Nephron (organoid): ENCODE data around the gene PTPRT.

Experiments used
- H3K27ac Mint-ChIP-seq, 3 experiments: 2 replicates each; pipeline ENCODE4 v1.8.0; 2020; ENCODE audit warnings: mixed read lengths in 3 of 3, mild to moderate bottlenecking in 2 of 3, moderate library complexity in 1 of 3
- H3K27me3 Mint-ChIP-seq: 2 replicates; pipeline ENCODE4 v1.8.0; 2021; ENCODE audit warnings: low read depth, mild to moderate bottlenecking, moderate library complexity, mixed read lengths
- H3K36me3 Mint-ChIP-seq: 2 replicates; pipeline ENCODE4 v1.8.0; 2020; ENCODE audit warnings: low read depth, mixed read lengths
- H3K4me1 Mint-ChIP-seq: 2 replicates; pipeline ENCODE4 v1.8.0; 2020; ENCODE audit warnings: mixed read lengths
- H3K4me3 Mint-ChIP-seq, 3 experiments: 2 replicates each; pipeline ENCODE4 v1.8.0; 2020; ENCODE audit warnings: mild to moderate bottlenecking in 3 of 3, mixed read lengths in 3 of 3, moderate library complexity in 2 of 3
- H3K9me3 Mint-ChIP-seq: 2 replicates; pipeline ENCODE4 v1.8.0; 2020; ENCODE audit warnings: mixed read lengths
- TF ChIP-seq, protein P1 (sequence below), 3 experiments: fragments of 200-600 bp; sonication (generic); IDR thresholded peaks; one replicate each; pipeline ENCODE4 v1.5.0; 2021; ENCODE audit warnings: antibody characterized with exemption in 3 of 3; ENCODE audit not compliant: unreplicated experiment in 3 of 3

The PTPRT gene

DNA sequence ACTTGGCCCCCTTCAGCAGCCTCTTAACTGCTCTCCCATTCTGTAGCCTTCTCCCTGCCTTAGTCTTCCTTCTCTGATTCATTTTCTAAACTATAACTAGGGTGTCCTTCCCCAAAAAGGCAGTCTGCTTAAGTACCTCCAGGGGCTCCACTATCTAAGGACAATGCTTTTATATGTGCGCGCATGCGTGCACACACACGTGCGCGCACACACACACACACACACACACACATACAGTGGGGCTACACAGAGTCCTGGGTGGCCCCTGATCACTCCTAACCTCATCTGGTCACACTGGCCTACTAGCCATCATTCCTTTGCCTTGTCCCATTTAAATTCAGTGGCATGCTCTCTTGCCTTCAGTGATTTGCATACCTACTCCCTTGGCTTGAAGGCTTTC, 917.2 kb downstream of the PTPRT start:
- Mint-ChIP-seq H3K36me3 (no peaks in the 10 kb centered on the region), H3K9me3 (no peaks in the 10 kb centered on the region), H3K27me3 (peaks cover 14% of the 10 kb centered on the region)

DNA sequence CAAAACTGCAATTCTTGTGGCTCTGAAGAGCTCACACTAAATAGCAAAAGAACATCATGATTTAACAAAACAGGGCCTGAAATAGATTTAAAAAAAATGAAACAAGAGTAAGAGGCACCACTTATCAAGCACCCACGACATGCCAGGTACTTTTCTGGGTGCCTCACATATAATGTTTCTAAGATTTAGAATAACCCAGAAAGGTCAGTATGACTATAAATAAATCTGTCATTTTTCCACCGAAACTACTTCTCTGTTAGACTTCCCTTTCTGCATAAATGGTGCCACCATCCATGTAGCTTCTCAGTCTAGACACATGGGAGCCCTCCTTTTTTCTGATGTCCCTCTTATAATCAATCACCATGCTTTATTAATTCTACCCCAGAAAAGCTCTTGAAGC, 919.2 kb downstream of the PTPRT start:
- TF ChIP-seq, protein P1, sequence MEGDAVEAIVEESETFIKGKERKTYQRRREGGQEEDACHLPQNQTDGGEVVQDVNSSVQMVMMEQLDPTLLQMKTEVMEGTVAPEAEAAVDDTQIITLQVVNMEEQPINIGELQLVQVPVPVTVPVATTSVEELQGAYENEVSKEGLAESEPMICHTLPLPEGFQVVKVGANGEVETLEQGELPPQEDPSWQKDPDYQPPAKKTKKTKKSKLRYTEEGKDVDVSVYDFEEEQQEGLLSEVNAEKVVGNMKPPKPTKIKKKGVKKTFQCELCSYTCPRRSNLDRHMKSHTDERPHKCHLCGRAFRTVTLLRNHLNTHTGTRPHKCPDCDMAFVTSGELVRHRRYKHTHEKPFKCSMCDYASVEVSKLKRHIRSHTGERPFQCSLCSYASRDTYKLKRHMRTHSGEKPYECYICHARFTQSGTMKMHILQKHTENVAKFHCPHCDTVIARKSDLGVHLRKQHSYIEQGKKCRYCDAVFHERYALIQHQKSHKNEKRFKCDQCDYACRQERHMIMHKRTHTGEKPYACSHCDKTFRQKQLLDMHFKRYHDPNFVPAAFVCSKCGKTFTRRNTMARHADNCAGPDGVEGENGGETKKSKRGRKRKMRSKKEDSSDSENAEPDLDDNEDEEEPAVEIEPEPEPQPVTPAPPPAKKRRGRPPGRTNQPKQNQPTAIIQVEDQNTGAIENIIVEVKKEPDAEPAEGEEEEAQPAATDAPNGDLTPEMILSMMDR (IDR thresholded peaks at IDR 0.05; ENCODE audit: unreplicated experiment in 3 of 3) = no peak
- H3K9me3 Mint-ChIP-seq = no peaks in the 10 kb centered on the region
- H3K27ac Mint-ChIP-seq = no peak overlapping the region
- no peak overlapping the region for H3K4me3 Mint-ChIP-seq
- no peaks in the 10 kb centered on the region for H3K36me3 Mint-ChIP-seq
- H3K4me1 Mint-ChIP-seq = no peaks in the 10 kb centered on the region
- H3K27me3 Mint-ChIP-seq = peaks cover 9% of the 10 kb centered on the region

More for the DNA sequence above, 917.2 kb downstream of the PTPRT start:
- TF ChIP-seq, protein P1 (IDR thresholded peaks at IDR 0.05; ENCODE audit: unreplicated experiment in 3 of 3) = no peak
- Mint-ChIP-seq H3K4me1 (no peaks in the 10 kb centered on the region), H3K4me3 (no peak overlapping the region), H3K27ac (no peak overlapping the region)

DNA sequence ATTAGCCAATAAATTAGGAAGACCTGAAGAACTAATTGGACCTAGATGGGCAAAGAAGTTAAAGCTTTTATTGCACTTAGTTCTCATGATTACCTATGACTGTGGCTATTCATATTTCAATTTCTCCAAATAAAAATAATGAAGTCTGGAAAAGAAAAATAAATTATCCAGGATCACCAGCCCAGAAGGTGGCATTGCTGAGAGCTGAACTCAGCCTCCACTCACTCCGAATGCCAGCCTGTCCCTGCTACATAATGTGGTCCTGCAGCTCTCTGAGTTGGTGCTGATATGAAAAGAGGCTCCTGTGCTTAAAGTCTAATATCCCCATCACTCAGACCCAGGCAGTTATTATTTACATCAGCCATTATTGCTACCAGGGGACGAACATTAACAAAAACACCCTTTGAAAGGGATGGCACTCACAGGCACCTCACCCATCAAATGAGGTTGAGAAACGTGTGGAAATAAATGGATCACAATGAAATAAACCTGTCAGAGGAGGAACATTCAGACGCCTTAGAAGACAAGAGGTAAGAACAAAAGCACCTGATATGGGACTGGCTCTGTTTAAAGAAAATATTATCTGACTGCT, 921.8 kb downstream of the PTPRT start:
- Mint-ChIP-seq H3K36me3 (no peaks in the 10 kb centered on the region), H3K27ac (no peak overlapping the region), H3K27me3 (peaks cover 14% of the 10 kb centered on the region), H3K4me3 (no peak overlapping the region), H3K4me1 (no peaks in the 10 kb centered on the region), H3K9me3 (no peaks in the 10 kb centered on the region)
- TF ChIP-seq, protein P1 (IDR thresholded peaks at IDR 0.05; ENCODE audit: unreplicated experiment in 3 of 3) = no peak

DNA sequence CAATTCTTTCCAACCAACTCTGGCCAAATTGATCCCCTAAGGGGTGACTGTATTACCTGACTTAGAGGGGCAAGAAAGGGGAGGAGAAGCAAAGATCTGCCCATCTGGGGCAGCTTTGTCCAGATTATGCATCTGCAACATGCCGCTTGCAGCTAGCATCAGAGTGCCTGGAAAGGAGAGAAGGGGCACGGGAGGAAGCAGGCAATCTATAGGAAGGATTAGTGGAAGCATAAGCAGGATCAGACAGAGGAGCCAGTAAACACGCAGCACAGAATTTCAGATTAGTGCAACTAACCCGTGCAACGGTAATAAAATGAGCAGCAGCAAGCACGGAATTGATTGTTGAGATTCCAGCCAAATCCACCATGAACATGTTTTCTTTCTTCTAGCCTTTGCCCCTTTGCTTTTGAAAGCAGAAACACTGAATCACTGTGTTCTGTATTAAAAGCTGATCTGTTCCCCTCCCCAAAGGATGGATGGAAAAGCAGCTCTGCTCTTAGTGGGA, 927.9 kb downstream of the PTPRT start:
- Mint-ChIP-seq H3K9me3 (no peaks in the 10 kb centered on the region), H3K4me1 (peaks cover 4% of the 10 kb centered on the region), H3K36me3 (no peaks in the 10 kb centered on the region), H3K27ac (no peak overlapping the region), H3K4me3 (no peak overlapping the region), H3K27me3 (peaks cover 28% of the 10 kb centered on the region)
- TF ChIP-seq, protein P1 (IDR thresholded peaks at IDR 0.05; ENCODE audit: unreplicated experiment in 3 of 3) = no peak

DNA sequence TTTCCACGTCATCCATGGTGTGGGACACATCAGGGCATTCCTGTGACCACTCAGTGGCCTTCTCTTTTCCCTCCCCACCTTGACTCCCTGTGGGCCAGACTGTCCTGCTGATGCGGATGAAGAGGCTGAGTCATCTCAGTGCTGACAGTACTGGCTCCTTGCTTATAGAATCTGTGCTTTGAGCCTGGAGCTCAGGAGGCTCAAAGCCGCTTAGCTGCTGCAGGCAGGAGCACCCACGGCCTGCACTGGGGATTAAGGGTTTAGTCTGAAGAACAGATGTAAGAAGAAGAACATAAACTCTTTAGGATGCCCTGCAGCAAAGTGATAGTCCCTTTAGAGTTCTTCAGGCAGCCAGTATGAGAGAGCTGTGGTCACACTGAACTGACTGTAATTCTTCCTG, 929.5 kb downstream of the PTPRT start:
- Mint-ChIP-seq H3K27ac (no peak overlapping the region), H3K4me3 (no peak overlapping the region), H3K4me1 (peaks cover 4% of the 10 kb centered on the region), H3K36me3 (no peaks in the 10 kb centered on the region), H3K9me3 (no peaks in the 10 kb centered on the region), H3K27me3 (peaks cover 25% of the 10 kb centered on the region)
- TF ChIP-seq, protein P1 (IDR thresholded peaks at IDR 0.05; ENCODE audit: unreplicated experiment in 3 of 3) = no peak

DNA sequence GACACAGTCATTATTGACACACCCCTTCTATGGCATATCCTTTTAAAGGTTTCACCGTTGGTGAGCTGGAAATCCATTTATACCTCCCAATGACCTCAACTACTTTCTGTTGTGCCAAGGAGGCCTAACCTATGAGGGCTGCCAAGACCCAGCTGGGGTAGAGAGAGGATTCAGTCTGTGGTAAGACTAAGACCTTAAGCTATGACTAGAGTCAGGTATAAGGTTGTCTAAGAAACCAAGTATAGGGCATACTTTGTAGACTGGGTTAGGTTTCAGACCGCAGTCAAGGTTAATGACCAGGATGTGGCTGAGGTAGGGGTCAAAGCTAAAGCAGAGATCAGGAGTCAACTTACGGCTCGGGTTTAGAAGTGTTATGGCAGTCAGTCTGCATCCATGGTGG, 930.3 kb downstream of the PTPRT start:
- Mint-ChIP-seq H3K27ac (no peak overlapping the region), H3K36me3 (no peaks in the 10 kb centered on the region), H3K4me1 (peaks cover 4% of the 10 kb centered on the region), H3K9me3 (no peaks in the 10 kb centered on the region), H3K27me3 (peaks cover 19% of the 10 kb centered on the region), H3K4me3 (no peak overlapping the region)
- TF ChIP-seq, protein P1 (IDR thresholded peaks at IDR 0.05; ENCODE audit: unreplicated experiment in 3 of 3) = no peak
